Smooth muscle cell of trachea (primary cell): Measurements from ENCODE around the gene CGRRF1. TPM values are rescaled to one million over a fixed set of nuclear protein-coding genes. Genes with fewer than 3 reads are reported as not detected.

Experiments
- total RNA-seq: library from RNA; depleted of rRNA; stranded (reverse); fragments of >200 nt; gene quantifications from 2 replicates; pipeline ENCODE4 v1.2.1, GENCODE V29; 2014

CGRRF1 gene
- total RNA-seq: 12.9 and 17.7 TPM in 2 replicates

DNA sequence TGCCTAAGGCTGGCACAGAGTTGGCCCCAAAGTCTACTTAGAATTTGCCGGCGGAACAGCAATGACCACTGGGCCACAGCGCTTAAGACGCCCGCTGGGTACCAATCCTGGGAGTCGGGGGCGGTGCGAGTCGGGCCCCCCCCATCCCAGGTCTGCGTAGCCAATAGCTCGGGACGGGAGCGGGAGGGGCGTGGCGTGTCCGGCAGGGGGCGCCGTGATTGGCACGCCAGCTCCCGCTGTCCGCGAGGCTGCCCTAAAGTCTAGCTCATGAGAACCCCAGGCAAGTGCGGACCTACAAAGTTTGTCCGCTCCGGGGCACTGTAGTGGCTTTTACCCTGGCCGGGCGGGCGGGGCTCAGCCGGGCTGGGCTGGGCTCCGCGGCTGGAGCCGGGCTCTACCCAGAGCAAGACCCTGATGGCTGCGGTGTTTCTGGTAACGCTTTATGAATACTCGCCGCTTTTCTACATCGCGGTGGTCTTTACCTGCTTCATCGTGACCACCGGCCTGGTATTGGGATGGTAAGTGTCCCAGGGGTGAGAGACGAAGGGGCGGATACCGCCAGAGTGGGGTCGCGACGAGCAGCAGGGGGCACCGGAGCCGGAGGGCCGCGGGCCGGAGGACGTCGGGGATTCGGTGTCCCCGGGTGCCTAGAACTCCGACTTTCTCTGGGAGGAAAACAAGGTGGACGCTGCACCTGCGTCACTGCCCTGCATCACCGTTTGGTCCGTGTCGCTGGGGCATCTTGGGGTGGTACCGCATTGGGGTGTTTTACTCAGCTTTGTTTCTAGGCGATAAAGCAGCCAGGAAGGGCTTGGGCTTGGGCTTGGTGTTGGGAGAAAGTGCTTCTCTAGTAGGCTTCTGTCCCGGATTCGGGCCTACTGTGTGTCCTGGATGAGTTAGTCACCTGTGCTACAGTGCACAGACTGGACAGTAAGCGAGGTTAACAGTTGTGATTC is at the start of gene CGRRF1:
TSS of gene CGRRF1 (plus strand) at position 361 of the 956 bp plus-strand sequence. CDS start at position 415, 54 bp downstream.

DNA sequence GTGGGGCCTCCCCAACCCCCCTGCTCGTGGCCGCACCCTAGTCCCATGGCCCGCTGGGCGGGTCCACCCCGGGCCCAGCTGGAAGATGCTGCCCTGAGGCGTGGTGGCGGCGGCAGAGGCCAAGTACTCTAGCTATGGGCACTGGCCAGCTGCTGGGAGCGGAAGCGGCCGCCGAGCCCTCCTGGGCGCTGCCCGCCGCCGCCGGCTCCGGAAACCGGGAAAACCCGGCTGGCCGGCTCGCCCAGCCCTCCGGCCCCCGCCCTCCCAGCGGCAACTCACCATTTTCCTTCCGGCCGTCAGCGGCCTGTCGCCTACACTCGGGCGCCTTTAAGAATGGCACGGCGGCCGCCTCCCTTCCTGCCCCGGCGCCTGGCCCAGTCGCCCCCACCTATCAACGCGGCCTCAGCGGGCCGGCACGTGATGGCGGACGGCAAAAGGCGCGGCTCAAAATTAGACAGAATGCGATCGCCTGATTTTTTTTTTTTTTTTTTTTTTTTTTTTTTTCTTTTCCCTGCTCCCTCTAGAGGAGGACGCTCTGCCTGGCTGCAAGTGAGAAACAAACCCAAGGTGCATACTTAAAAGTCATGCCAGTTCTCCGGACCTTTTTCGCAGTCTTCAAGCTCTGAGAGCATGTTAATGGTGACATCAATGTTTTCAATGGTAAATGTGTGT is 20.9 kb upstream of the CGRRF1 start, which contains the start of gene GMFB:
TSS of gene GMFB (minus strand) at position 335 of the 672 bp plus-strand sequence. CDS start at position 282, 53 bp downstream.

DNA sequence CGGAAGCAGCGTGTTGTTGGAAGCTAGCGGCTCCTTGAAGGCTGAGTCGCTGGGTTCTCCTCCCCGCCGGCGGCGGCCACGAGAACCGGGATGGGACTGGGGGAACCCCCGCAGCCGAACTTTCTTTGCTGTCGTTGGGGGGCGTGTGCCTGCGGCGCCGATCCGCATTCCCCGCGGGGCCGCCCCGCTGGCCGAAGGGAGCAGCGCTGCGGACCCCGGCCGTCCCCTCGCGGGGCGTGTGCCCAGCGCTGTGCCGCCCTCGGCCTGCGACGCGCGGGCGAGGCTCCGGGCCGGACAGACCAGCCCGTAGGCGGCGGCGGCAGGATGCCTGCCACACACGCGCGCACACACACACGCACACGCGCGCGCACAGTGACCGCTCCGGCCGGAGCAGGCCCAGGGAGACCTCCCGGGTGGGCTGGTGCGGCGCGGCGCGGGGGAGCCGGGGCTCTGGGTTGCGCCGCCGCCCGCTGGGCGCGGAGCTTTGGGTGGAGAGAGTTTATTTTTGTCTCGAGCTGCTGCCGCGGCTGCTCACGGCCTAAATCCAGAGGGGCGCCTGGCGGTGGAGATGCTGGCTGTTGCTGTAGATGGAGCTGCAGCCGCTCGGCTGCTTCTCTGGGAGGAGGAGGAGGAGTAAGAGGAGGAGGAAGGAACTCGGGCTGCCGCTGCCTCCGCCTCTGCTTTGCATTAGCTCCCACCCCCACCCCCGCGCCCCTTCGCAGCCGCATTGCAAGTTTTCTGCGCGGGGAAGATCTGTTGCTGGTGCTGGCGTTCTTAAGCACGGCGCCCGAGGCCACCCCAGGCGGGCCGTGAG is 56.9 kb downstream of the CGRRF1 start, which contains the start of gene SAMD4A:
TSS of gene SAMD4A (plus strand) at position 719 of the 814 bp plus-strand sequence. CDS start 789 bp downstream, outside the sequence.

Other genes with a start within 250 kb of the CGRRF1 start
- gene CDKN3, start 112.9 kb upstream of the CGRRF1 start, total RNA-seq: 5.5 and 115 TPM in 2 replicates
- gene CNIH1, start 68.5 kb upstream of the CGRRF1 start, total RNA-seq: 135 and 148 TPM in 2 replicates
- 95.9 and 153 TPM in 2 replicates for gene GMFB, start 20.9 kb upstream of the CGRRF1 start, total RNA-seq
- 31.7 and 45.2 TPM in 2 replicates for gene SAMD4A, start 57.2 kb downstream of the CGRRF1 start, total RNA-seq